OCI-LY1 (cell line): ENCODE measurements around the gene SPTLC3.

Experiments used
- CTCF ChIP-seq: fragments of 200-600 bp; sonication (generic), shearing (Covaris generic); IDR thresholded peaks from 2 replicates; pipeline ENCODE4 v1.5.1; 2017; ENCODE audit warnings: mild to moderate bottlenecking, antibody characterized with exemption, low read length, moderate library complexity, mixed read lengths
- EZH2 ChIP-seq: fragments of 200-600 bp; sonication (generic), shearing (Covaris generic); IDR thresholded peaks from 2 replicates; pipeline ENCODE4 v1.8.0; 2017; ENCODE audit warnings: borderline replicate concordance, mixed run types, mild to moderate bottlenecking, antibody characterized with exemption, low read length, moderate library complexity, mixed read lengths

GRCh38 chr20:13158369-13158768, 149.6 kb downstream of the SPTLC3 start:
- no peak for TF ChIP-seq EZH2
- no peak for TF ChIP-seq CTCF
